Hair follicular keratinocyte (primary cell): ENCODE measurements around the gene RABL2B. TPM values are rescaled to one million over a fixed set of nuclear protein-coding genes. Genes with fewer than 3 reads are reported as not detected.

ENCODE experiments used
- total RNA-seq: library from RNA; depleted of rRNA; stranded (reverse); fragments of >200 nt; gene quantifications from 2 replicates; pipeline ENCODE4 v1.2.3, GENCODE V29; 2015

RABL2B gene
- 9.7 and 11.4 TPM in 2 replicates for total RNA-seq

GRCh38 chr22:50783033-50783879 lies at the start of gene RABL2B:
Gene RABL2B (minus strand): TSS chr22:50783636. CDS start chr22:50782294, 1,342 bp downstream.

DNA sequence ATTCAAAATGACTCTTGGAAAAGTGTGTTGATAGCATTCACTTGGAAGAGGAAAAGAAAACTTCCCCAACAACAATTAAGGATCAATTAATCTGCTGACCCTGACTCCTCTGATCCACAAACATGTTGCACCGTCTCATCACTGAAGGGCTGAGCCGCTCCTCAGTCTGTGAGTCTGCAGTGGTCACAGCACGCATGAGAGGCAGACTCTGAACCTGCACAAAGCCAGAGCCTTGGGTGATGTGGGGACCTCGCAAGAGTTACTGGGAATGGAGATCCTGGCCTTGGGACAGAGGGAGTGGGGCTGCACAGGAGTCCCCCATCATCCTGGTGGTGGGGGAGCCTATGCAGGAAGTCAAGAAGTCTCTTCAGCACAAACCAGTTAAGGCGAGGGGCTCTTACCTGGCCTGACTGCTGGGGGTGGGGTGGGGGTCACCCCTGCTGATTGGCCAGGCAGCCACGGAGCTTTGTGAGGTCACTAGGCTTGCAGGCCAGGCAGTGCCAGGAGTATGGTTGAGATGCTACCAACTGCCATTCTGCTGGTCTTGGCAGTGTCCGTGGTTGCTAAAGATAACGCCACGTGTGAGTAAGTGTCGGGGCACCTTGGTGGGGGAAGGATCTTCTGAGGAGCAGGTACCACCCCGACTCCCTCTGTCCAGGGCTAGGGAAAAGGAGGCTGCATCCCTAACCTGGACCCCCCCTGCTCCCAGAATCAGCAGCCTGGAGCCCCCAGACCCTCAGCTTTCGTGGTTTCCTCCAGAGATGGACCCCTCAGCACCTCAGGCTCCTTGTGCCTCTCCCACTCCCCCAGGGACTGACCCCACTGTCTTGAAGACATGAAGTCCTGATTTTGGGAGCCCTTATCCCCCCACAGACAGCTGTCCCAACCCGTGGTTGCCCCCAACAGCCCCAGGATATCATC lies 45.4 kb downstream of the RABL2B start, which contains the start of gene ACR:
Gene ACR (plus strand): TSS at position 477 of the 921 bp plus-strand sequence. CDS start 32 bp downstream, at position 509.

Other genes starting within 250 kb of the RABL2B start
- gene KLHDC7B, start 237.7 kb downstream of the RABL2B start, total RNA-seq: not detected in 2 replicates
- not detected in 2 replicates for gene SYCE3, start 220.7 kb downstream of the RABL2B start, total RNA-seq
- 2.2 and 7.8 TPM in 2 replicates for gene CPT1B, start 205.2 kb downstream of the RABL2B start, total RNA-seq
- gene CHKB, start 200.8 kb downstream of the RABL2B start, total RNA-seq: 26.4 and 35.1 TPM in 2 replicates
- gene MAPK8IP2, start 182.8 kb downstream of the RABL2B start, total RNA-seq: 0.72 and 1.1 TPM in 2 replicates
- gene ARSA, start 155.5 kb downstream of the RABL2B start, total RNA-seq: 41.6 and 55.7 TPM in 2 replicates
- 3.9 and 5.2 TPM in 2 replicates for gene SHANK3, start 110.8 kb downstream of the RABL2B start, total RNA-seq
- gene ACR, start 45.4 kb downstream of the RABL2B start, total RNA-seq: not detected in 2 replicates